DOHH2 (cell line): ENCODE data around the gene SPATC1L.

Experiments used
- CTCF ChIP-seq: fragments of 200-600 bp; sonication (generic); IDR thresholded peaks from one replicate; pipeline ENCODE4 v1.5.1; 2014; ENCODE audit warnings: antibody characterized with exemption, mild to moderate bottlenecking, low read depth, low read length; ENCODE audit not compliant: poor library complexity, severe bottlenecking
- EZH2phosphoT487 ChIP-seq: fragments of 200-600 bp; sonication (generic); IDR thresholded peaks from 2 replicates; pipeline ENCODE4 v1.6.1; 2017; ENCODE audit warnings: borderline replicate concordance, mild to moderate bottlenecking, antibody characterized with exemption, low read length, moderate library complexity, mixed read lengths

- no peak for TF ChIP-seq CTCF
- no peak for TF ChIP-seq EZH2phosphoT487
Observed at GRCh38 chr21:46126309-46127238, 57.7 kb downstream of the SPATC1L start.
